Kidney epithelial cell (primary cell): ENCODE data around the gene TMEM217. TPM values are rescaled to one million over a fixed set of nuclear protein-coding genes. Genes with fewer than 3 reads are reported as not detected.

Experiments used
- DNase-seq: peaks from one replicate; pipeline ENCODE4 v3.0.0-alpha.2; 2010; ENCODE audit warnings: low read depth
- H3K27me3 ChIP-seq: 2 replicates; pipeline ENCODE4 v1.6.0; 2011; ENCODE audit warnings: low read length; ENCODE audit not compliant: control insufficient read depth, insufficient read depth
- H3K36me3 ChIP-seq: 2 replicates; pipeline ENCODE4 v1.5.1; 2011; ENCODE audit warnings: low read length; ENCODE audit not compliant: control insufficient read depth, insufficient read depth
- H3K4me3 ChIP-seq: 2 replicates; pipeline ENCODE4 v1.5.1; 2011; ENCODE audit warnings: low read depth, mild to moderate bottlenecking, control low read depth, low read length
- total RNA-seq: library from RNA; depleted of rRNA; stranded (reverse); fragments of >200 nt; gene quantifications from 2 replicates; pipeline ENCODE4 v1.2.3, GENCODE V29; 2015
- TF ChIP-seq, protein P1 (sequence below): IDR thresholded peaks from 2 replicates; pipeline ENCODE4 v1.5.1; 2011; ENCODE audit warnings: mild to moderate bottlenecking, moderate library complexity, low read length, control low read depth, inconsistent platforms; ENCODE audit not compliant: insufficient read depth, poor library complexity, severe bottlenecking

TMEM217 gene
- total RNA-seq, 1 donor from 2014 or later, result 2.0 TPM

- Histone ChIP-seq H3K4me3 (peak overlapping the region; percentile 98), H3K36me3 (peaks cover 7% of the 10 kb centered on the region), H3K27me3 (no peaks in the 10 kb centered on the region)
- no peak for DNase-seq
- TF ChIP-seq, protein P1, sequence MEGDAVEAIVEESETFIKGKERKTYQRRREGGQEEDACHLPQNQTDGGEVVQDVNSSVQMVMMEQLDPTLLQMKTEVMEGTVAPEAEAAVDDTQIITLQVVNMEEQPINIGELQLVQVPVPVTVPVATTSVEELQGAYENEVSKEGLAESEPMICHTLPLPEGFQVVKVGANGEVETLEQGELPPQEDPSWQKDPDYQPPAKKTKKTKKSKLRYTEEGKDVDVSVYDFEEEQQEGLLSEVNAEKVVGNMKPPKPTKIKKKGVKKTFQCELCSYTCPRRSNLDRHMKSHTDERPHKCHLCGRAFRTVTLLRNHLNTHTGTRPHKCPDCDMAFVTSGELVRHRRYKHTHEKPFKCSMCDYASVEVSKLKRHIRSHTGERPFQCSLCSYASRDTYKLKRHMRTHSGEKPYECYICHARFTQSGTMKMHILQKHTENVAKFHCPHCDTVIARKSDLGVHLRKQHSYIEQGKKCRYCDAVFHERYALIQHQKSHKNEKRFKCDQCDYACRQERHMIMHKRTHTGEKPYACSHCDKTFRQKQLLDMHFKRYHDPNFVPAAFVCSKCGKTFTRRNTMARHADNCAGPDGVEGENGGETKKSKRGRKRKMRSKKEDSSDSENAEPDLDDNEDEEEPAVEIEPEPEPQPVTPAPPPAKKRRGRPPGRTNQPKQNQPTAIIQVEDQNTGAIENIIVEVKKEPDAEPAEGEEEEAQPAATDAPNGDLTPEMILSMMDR, result no peak
Measured at GRCh38 chr6:37171201-37171969, 86.6 kb downstream of the TMEM217 start.

- no peak for DNase-seq
Measured at GRCh38 chr6:37170273-37171200, 87.4 kb downstream of the TMEM217 start.

DNA sequence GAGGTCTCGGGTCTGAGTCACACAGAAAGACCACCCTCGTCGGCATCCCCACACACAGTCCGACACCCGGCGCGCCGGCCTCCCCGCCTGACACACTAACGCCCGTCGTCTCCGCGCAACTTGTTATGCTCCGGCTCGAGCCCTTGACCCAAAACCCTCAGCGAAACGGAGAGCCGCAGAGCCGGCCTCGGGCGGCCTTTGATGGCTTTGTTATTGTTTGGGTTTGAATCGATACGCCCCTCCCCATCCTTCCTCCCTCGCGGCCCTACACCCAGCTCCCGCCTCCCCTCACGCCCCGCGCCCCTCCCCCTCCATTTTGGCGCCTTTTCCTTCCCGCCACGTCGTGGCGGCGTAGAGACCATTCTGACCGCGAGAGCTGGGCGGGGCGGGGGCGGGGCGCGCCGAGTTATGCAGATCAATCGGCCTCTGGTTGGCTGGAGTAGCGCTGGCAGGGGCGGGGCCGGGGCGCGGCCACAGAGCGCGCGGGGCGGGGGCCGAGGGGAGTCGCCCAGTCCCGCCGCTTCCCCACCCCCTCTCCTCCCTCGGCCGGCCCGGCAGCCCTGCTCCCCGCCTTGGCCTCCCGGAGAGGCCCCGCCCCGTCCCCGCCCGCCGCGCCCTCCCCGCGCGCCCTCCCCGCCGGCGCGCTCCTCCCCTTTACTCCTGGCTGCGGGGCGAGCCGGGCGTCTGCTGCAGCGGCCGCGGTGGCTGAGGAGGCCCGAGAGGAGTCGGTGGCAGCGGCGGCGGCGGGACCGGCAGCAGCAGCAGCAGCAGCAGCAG lies 88.3 kb downstream of the TMEM217 start, which contains the start of gene PIM1:
Gene PIM1 (plus strand): TSS at position 657 of the 777 bp plus-strand sequence. CDS start 424 bp downstream, outside the sequence.
- Histone ChIP-seq H3K36me3 (peaks cover 6% of the 10 kb centered on the region), H3K4me3 (peak within 1 kb of the TSS; percentile 98), H3K27me3 (no peaks in the 10 kb centered on the region)
- TF ChIP-seq, protein P1, result no peak
- DNase-seq, result peak; percentile 73

More at GRCh38 chr6:37170273-37171200, 87.4 kb downstream of the TMEM217 start:
- Histone ChIP-seq H3K36me3 (peaks cover 7% of the 10 kb centered on the region), H3K4me3 (peak overlapping the region; percentile 98), H3K27me3 (no peaks in the 10 kb centered on the region)
- TF ChIP-seq, protein P1, result peak; percentile 21

- Histone ChIP-seq H3K36me3 (peaks cover 4% of the 10 kb centered on the region), H3K27me3 (no peaks in the 10 kb centered on the region), H3K4me3 (peak overlapping the region; percentile 43)
- DNase-seq, result peak; percentile 56
- TF ChIP-seq, protein P1, result no peak
Measured at GRCh38 chr6:37168811-37169495, 89.0 kb downstream of the TMEM217 start.

GRCh38 chr6:37168163-37168758 lies 89.7 kb downstream of the TMEM217 start:
- H3K4me3 ChIP-seq, result no peak overlapping the region
- TF ChIP-seq, protein P1, result no peak
- H3K36me3 ChIP-seq, result peaks cover 2% of the 10 kb centered on the region

More at GRCh38 chr6:37168163-37168758, 89.7 kb downstream of the TMEM217 start:
- H3K27me3 ChIP-seq, result no peaks in the 10 kb centered on the region
- DNase-seq, result no peak
